ENCODE measurements around the gene DPCD. TPM values are rescaled to one million over a fixed set of nuclear protein-coding genes. Genes with fewer than 3 reads are reported as not detected.
"Not testable (repeated sequence)": the region's sequence is repeated elsewhere in the genome, so short reads cannot be mapped to it uniquely, and the experiment has no call there.

The DPCD gene
- total RNA-seq, 1 experiment from 2014 or later, result 64.2 TPM

GRCh38 chr10:101576211-101576863 is 11.8 kb upstream of the DPCD start:
- peaks cover 4% of the 10 kb centered on the region for H3K9me3 ChIP-seq
- H3K27me3 ChIP-seq, result no peaks in the 10 kb centered on the region
- no peak overlapping the region for H3K4me3 ChIP-seq
- peak; percentile 25 for DNase-seq
- no peaks in the 10 kb centered on the region; the same call in 1 of the 2 replicates for H3K36me3 ChIP-seq

GRCh38 chr10:101577121-101577871 is 10.8 kb upstream of the DPCD start:
- no peak for DNase-seq
- Histone ChIP-seq H3K27me3 (no peaks in the 10 kb centered on the region), H3K9me3 (peaks cover 4% of the 10 kb centered on the region), H3K36me3 (no peaks in the 10 kb centered on the region; the same call in 1 of the 2 replicates), H3K4me3 (no peak overlapping the region)

DNA sequence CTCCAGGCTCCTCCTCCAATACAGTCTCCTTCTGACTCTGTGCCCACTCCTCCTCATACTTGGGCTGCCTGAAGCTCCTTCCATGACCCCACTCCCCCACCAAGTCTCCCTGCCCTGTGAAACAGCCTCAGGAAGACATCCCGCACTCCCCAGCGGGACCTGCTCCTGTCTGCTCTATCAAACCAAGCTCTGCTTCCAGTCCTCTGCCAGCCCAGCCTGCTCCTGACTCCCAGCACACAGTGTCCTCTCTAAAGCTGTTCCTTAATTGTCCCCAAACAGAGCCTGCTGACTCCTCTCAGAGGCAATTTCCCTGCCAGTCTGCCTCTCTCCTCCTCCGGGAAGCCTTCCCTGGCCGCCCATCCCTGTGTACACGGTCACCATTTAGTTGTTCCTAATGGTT is 9.9 kb upstream of the DPCD start:
- Histone ChIP-seq H3K4me3 (no peak overlapping the region), H3K9me3 (no peaks in the 10 kb centered on the region; the same call in 1 of the 2 replicates), H3K36me3 (no peaks in the 10 kb centered on the region; the same call in 1 of the 2 replicates), H3K27me3 (no peaks in the 10 kb centered on the region)
- no peak for DNase-seq

- no peak overlapping the region for H3K4me3 ChIP-seq
- H3K36me3 ChIP-seq, result peaks cover 3% of the 10 kb centered on the region
- H3K9me3 ChIP-seq, result no peaks in the 10 kb centered on the region
- H3K27me3 ChIP-seq, result no peaks in the 10 kb centered on the region
- DNase-seq, result no peak
These were observed 9.2 kb upstream of the DPCD start for GRCh38 chr10:101578803-101579515.

GRCh38 chr10:101579516-101579870 is 8.6 kb upstream of the DPCD start:
- Histone ChIP-seq H3K36me3 (peaks cover 8% of the 10 kb centered on the region), H3K9me3 (no peaks in the 10 kb centered on the region), H3K27me3 (no peaks in the 10 kb centered on the region), H3K4me3 (no peak overlapping the region)
- no peak for DNase-seq

DNA sequence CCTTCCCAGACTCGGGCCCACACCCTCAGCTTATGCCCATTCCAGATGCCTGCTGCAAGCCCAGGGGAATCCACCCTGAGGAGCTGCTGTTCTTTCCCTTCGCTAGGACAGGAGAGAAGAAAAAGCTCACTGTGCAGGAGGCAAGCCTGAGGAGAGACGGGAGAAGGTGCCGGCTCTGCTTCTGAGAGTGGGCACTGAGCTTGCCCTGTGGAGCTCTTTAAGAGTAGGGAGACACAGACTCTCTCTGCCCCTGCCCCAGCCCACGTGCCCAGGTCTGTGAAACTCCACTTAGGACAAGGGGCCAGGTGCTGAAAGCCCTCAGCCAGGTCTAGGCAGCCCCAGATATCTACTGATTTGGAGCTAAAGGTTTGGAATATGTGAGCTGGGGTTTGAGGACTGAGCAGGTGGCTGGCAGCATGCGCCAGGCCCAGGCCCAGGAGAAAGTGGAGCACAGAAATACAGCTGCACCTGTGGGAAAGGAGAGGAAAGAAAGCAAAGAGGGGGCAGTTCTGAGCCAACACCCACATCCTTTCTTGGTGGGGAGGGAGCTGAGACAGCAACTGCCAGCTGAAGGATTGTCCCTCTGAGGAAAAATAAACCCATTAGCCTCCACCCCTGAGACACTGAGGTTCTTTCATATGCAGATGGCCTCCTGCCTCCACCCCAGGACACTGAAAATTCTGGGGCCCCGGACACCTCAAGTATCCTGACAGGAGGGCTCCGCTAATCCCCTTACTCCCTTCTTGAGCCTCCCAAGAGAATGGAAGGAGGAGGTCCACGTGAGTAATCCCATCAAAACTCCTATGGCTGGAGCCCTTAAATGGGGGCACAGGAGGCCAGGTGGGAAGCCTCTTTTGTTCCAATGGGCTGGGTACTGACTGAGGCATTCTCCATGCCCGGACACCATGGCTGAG is 7.4 kb upstream of the DPCD start:
- Histone ChIP-seq H3K4me3 (no peak overlapping the region), H3K27me3 (no peaks in the 10 kb centered on the region), H3K36me3 (peaks cover 16% of the 10 kb centered on the region), H3K9me3 (no peaks in the 10 kb centered on the region)
- DNase-seq, result no peak

GRCh38 chr10:101585841-101586240 is 2.3 kb upstream of the DPCD start:
- Histone ChIP-seq H3K27me3 (no peaks in the 10 kb centered on the region), H3K4me3 (no peak overlapping the region), H3K9me3 (no peaks in the 10 kb centered on the region), H3K36me3 (peaks cover 19% of the 10 kb centered on the region)
- no peak for DNase-seq

- no peaks in the 10 kb centered on the region for H3K9me3 ChIP-seq
- peaks cover 17% of the 10 kb centered on the region for H3K36me3 ChIP-seq
- H3K27me3 ChIP-seq, result no peaks in the 10 kb centered on the region
- no peak for DNase-seq
- H3K4me3 ChIP-seq, result peak overlapping the region; percentile 96
These were observed 758 bp downstream of the DPCD start for GRCh38 chr10:101588879-101589278.

DNA sequence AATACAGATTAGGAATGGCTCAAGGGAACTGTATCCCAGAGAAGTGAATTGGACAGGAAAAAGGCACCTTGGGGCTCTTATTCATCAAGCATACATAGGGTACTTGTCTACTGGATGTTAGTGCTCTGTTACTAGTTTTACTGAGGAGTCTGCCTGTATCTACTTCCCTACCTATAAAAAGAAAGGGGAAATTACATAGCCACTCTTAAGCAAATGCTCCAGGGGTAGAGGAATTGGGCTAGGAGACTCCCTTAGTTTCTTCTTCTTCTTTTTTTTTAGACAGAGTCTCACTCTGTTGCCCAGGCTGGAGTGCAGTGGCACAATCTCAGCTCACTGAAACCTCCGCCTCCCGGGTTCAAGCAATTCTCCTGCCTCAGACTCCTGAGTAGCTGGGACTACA is 5.2 kb downstream of the DPCD start:
- not testable (repeated sequence) for H3K9me3 ChIP-seq, DNase-seq, H3K4me3 ChIP-seq, H3K27me3 ChIP-seq, H3K36me3 ChIP-seq

- no peaks in the 10 kb centered on the region for H3K27me3 ChIP-seq
- DNase-seq, result no peak
- no peak overlapping the region for H3K4me3 ChIP-seq
These were observed 7.7 kb downstream of the DPCD start for GRCh38 chr10:101595591-101596433.

GRCh38 chr10:101597091-101597900 is 9.2 kb downstream of the DPCD start:
- no peaks in the 10 kb centered on the region for H3K9me3 ChIP-seq
- no peak for DNase-seq
- H3K27me3 ChIP-seq, result no peaks in the 10 kb centered on the region
- no peaks in the 10 kb centered on the region for H3K36me3 ChIP-seq
- H3K4me3 ChIP-seq, result no peak overlapping the region

More at GRCh38 chr10:101595591-101596433, 7.7 kb downstream of the DPCD start:
- no peaks in the 10 kb centered on the region for H3K9me3 ChIP-seq
- no peaks in the 10 kb centered on the region for H3K36me3 ChIP-seq

GRCh38 chr10:101601541-101601940 is 13.4 kb downstream of the DPCD start:
- no peak overlapping the region for H3K4me3 ChIP-seq
- H3K36me3 ChIP-seq, result no peaks in the 10 kb centered on the region; the same call in 1 of the 2 replicates
- DNase-seq, result no peak
- H3K27me3 ChIP-seq, result no peaks in the 10 kb centered on the region
- H3K9me3 ChIP-seq, result no peaks in the 10 kb centered on the region

DNA sequence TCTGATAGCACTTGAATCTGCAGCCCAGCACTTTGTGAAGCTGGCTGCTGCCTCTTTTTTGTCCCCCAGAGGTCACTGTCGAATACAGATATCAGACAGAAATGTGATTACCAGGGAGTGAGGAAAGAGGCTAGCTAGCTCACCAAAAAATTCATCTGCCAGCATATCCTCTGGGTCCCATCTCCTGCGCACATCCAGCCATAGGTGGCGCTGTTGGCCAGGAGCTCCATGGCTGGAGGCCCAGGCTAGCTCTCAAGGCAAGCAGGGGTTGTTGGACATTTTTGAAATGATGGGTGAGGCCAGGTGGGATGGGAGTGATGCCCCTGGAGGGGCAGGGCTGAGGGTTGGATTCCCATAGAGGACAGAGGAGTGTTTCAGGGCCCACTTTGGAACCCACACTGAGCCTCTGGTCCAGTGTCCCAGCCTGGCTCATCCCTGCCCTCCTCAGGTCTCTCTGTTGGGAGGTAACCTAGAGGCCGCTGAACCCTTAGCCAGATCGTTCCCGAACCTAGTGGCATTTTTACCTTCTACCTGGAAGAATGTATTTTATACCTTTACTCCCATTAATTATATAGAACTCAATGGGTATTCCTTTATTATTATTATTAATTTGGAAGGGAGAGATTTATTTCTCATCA is 14.8 kb downstream of the DPCD start:
- peak; percentile 52 for DNase-seq
- Histone ChIP-seq H3K9me3 (no peaks in the 10 kb centered on the region), H3K36me3 (no peaks in the 10 kb centered on the region; the same call in 1 of the 2 replicates), H3K27me3 (no peaks in the 10 kb centered on the region), H3K4me3 (no peak overlapping the region)

DNA sequence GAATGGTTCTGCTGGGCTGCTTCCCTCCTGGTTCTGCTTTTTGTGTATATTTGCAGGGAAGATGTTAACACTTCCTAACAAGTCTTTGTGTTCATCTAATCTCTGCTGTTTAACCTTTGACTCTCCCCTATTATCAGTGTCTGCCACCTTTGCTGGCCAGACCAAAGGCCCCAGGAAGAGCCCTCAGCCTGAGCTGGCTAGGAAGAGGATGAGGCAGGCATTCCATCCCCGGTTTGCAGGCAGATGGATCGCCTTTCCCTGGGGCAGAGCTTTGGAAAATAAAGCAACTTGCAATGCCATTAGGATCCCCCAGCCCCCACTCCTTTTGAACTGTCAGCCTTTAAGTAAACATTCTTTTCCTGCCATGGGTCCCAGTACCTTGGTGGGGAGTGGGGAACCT is 19.0 kb downstream of the DPCD start:
- DNase-seq, result no peak
- no peaks in the 10 kb centered on the region for H3K27me3 ChIP-seq
- peaks cover 17% of the 10 kb centered on the region for H3K36me3 ChIP-seq
- H3K9me3 ChIP-seq, result no peaks in the 10 kb centered on the region
- H3K4me3 ChIP-seq, result no peak overlapping the region

DNA sequence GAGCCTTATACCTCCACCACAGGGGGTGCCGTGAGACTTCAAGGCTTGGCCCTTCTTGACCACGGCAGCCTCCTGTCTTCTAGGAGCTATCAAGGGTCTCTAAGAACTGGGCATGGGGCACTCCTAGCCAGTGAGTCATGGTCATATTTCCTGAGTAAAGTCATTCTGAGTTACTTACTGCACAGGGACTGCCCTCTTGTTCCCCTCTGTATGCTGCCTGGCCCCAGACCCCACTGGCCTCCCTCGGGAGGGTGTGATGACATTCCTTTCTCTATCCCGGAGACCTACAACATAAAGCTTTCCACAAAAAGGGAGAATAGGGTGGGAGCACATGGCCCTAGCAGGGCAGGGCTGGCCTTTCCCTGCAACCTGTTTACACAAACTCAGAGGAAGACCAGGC is 21.4 kb downstream of the DPCD start:
- no peak overlapping the region for H3K4me3 ChIP-seq
- H3K9me3 ChIP-seq, result no peaks in the 10 kb centered on the region
- DNase-seq, result no peak
- no peaks in the 10 kb centered on the region for H3K27me3 ChIP-seq
- H3K36me3 ChIP-seq, result peaks cover 17% of the 10 kb centered on the region
